HepG2 (cell line): Measurements from ENCODE around the gene GALNT15.

Source experiments
- ARNTL ChIP-seq: sonication (generic); formaldehyde crosslinking; IDR thresholded peaks from 2 replicates; pipeline ENCODE4 v1.4.0; 2020; ENCODE audit warnings: mild to moderate bottlenecking, missing genetic modification reagents
- HOXA7 ChIP-seq: sonication (generic); formaldehyde crosslinking; IDR thresholded peaks from 2 replicates; pipeline ENCODE4 v1.8.1; 2022; ENCODE audit warnings: mild to moderate bottlenecking, missing genetic modification reagents, moderate library complexity
- SMC3 ChIP-seq: IDR thresholded peaks from 2 replicates; pipeline ENCODE4 v1.6.1; 2011; ENCODE audit warnings: low read length, improper control_type of control experiment
- TF ChIP-seq, protein P1 (sequence below), 2 experiments: IDR thresholded peaks; 2 replicates each; pipeline ENCODE4 v1.6.1; 2011 to 2012; ENCODE audit warnings: low read length in 2 of 2, borderline replicate concordance in 1 of 2, low read depth in 1 of 2, mild to moderate bottlenecking in 1 of 2, moderate library complexity in 1 of 2

GRCh38 chr3:16179771-16180736 is 5.6 kb downstream of the GALNT15 start:
- TF ChIP-seq SMC3 (no peak), ARNTL (no peak), HOXA7 (CRISPR knock-in tag) (no peak)
- TF ChIP-seq, protein P1, sequence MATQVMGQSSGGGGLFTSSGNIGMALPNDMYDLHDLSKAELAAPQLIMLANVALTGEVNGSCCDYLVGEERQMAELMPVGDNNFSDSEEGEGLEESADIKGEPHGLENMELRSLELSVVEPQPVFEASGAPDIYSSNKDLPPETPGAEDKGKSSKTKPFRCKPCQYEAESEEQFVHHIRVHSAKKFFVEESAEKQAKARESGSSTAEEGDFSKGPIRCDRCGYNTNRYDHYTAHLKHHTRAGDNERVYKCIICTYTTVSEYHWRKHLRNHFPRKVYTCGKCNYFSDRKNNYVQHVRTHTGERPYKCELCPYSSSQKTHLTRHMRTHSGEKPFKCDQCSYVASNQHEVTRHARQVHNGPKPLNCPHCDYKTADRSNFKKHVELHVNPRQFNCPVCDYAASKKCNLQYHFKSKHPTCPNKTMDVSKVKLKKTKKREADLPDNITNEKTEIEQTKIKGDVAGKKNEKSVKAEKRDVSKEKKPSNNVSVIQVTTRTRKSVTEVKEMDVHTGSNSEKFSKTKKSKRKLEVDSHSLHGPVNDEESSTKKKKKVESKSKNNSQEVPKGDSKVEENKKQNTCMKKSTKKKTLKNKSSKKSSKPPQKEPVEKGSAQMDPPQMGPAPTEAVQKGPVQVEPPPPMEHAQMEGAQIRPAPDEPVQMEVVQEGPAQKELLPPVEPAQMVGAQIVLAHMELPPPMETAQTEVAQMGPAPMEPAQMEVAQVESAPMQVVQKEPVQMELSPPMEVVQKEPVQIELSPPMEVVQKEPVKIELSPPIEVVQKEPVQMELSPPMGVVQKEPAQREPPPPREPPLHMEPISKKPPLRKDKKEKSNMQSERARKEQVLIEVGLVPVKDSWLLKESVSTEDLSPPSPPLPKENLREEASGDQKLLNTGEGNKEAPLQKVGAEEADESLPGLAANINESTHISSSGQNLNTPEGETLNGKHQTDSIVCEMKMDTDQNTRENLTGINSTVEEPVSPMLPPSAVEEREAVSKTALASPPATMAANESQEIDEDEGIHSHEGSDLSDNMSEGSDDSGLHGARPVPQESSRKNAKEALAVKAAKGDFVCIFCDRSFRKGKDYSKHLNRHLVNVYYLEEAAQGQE (IDR thresholded peaks at IDR 0.05; ENCODE audit: borderline replicate concordance in 1 of 2, low read depth in 1 of 2, low read length in 2 of 2) = no peak
